ENCODE results near the gene OR6B2. TPM values are rescaled to one million over a fixed set of nuclear protein-coding genes. Genes with fewer than 3 reads are reported as not detected.
"Not testable (repeated sequence)": the region's sequence is repeated elsewhere in the genome, so short reads cannot be mapped to it uniquely, and the experiment has no call there.

Gene OR6B2
- total RNA-seq, 8 experiments from 2014 or later, result 0.18 to 0.56 (median 0.32) TPM; not detected in 4

DNA sequence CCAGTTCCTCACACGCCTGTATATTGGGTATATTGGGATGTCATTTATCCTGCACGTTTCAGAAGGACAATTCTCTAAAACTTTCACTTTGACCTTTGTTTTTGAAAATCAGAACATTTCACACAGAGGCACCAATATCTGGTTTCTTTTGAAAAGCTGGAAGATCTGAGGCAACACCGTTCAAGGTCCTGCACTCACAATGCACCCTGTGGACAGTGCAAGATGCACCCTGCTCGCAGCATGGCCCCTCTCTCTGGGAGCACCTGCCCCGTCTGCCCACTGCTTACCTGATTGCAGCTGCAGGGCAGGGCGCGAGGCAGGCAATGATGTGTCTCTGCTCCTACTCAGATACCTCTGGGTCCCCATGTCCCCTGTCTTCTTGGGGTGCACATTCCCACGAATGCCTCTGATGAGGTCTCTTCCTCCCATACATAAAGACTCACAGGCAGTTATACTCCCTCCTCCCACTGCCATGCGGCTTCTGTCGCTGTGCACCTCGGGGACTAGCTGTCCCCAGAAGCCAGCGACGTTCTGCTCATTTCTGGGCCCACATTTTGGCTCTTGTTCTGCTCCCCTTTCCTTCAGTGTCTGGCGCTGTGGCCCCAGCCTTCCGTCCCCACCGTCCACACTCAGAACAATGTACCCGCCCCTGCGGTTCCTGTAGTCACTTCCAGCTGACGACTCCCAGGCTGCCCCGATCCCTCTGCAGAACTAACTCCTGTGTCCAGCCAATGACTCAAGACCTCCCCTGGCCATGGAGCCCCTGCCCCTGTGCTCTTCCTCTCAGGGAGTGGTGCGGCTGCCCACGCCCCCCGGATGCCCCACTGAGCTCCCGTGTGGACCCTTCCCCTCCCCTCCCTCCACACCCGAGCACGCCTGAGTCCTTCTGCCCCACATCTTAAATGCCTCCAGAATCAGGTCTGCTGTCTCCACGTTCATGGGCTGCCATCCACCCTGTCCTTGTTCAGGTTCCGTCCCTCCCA is 23.2 kb upstream of the OR6B2 start, which contains the start of gene OR6B3:
Gene OR6B3, minus strand, starts transcription at position 349 of the 983 bp plus-strand sequence.
- H3K4me3 ChIP-seq, result no peak within 1 kb of the TSS
- 44 to 100% (median 78%) methylated on average over 1 to 5 of the region's 28 CpGs; no CpG with 5 or more reads in 4 of the 10 experiments for WGBS, 10 experiments
- H3K27ac ChIP-seq, result no peak within 1 kb of the TSS
- ATAC-seq (replicated peaks in 6 of 8), result no peak
- H3K4me1 ChIP-seq (replicated peaks in 1 of 2), result no peaks in the 10 kb centered on the region
- in situ Hi-C loops (cut with MboI; ENCODE audit: low pct_unique_long_range_greater_than_20kb in 2 of 9, low sequenced_read_pairs in 9 of 9, unreplicated experiment in 9 of 9), result loop anchor here in 4 of 9 experiments (10.0 to 25.0 kb wide), 2 partner anchors 91 to 384 kb away; partner anchors contain the start of genes GPC1 (in 3 of the 4) and OTOS (in 1 of the 4)

DNA sequence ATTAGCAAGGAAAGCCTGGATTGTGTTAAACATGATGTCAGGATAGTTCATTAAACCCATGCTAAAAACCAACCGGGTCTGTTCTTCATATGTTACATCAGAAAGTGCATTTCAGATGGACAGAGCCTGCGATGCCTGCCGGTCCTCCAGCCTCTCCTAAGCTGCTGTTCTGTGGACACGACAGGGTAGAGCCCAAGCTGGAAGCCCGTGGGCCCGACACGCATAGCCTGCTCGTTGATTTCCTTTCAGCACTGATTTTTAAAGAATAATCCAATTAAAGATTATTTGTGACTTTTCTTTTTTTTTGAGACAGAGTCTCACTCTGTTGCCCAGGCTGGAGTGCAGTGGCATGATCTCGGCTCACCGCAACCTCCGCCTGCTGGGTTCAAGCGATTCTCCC is 22.3 kb upstream of the OR6B2 start:
- Histone ChIP-seq H3K4me1 (replicated peaks in 1 of 2) (no peaks in the 10 kb centered on the region), H3K27ac (no peak overlapping the region), H3K4me3 (no peak overlapping the region)
- in situ Hi-C loops (cut with MboI; ENCODE audit: low pct_unique_long_range_greater_than_20kb in 2 of 9, low sequenced_read_pairs in 9 of 9, unreplicated experiment in 9 of 9), result loop anchor here in 4 of 9 experiments (10.0 to 25.0 kb wide), 2 partner anchors 92 to 385 kb away; partner anchors contain the start of genes GPC1 (in 3 of the 4) and OTOS (in 1 of the 4)
- 0 to 87% (median 70%) methylated on average over 2 to 10 of the region's 12 CpGs for WGBS, 10 experiments
- no peak for ATAC-seq (replicated peaks in 6 of 8)

DNA sequence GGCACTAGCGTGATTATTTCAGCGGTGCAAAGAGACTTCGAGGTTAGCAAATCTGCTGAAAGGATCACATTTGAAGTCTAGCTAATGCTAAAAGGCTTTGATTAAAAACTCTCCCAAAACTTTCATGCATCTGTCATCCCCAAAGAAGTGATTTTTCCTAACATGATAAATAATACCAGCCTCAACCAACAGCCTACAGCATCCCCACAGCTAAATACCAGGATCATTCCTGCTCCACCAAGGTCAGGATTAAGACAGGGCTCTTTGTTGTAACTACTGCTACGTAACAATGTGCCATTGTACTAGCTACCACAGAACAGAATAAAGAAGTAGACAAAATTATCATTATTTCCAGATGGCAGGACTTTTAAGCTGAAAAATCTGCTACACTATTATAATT is 21.5 kb upstream of the OR6B2 start:
- H3K27ac ChIP-seq, result no peak overlapping the region
- in situ Hi-C loops (cut with MboI; ENCODE audit: low pct_unique_long_range_greater_than_20kb in 2 of 9, low sequenced_read_pairs in 9 of 9, unreplicated experiment in 9 of 9), result loop anchor here in 4 of 9 experiments (10.0 to 25.0 kb wide), 2 partner anchors 93 to 386 kb away; partner anchors contain the start of genes GPC1 (in 3 of the 4) and OTOS (in 1 of the 4)
- peak in 1 of 8 experiments; percentile 48 for ATAC-seq (replicated peaks in 6 of 8)

DNA sequence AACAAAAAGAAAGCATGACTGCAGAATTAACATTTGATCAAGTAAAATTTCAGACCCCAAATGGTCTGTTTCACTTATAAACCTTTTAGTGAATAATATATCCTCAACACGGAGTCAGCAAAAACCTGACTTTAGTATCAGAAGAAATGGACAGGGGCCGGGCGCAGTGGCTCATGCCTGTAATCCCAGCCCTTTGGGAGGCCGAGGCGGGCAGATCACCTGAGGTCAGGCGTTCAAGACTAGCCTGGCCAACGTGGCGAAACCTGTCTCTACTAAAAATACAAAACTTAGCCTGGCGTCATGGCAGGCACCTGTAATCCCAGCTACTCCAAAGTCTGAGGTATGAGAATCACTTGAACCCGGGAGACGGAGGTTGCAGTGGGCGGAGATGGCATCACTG is 20.0 kb upstream of the OR6B2 start:
- in situ Hi-C loops (cut with MboI; ENCODE audit: low pct_unique_long_range_greater_than_20kb in 2 of 9, low sequenced_read_pairs in 9 of 9, unreplicated experiment in 9 of 9), result loop anchor here in 4 of 9 experiments (10.0 to 25.0 kb wide), 2 partner anchors 95 to 387 kb away; partner anchors contain the start of genes GPC1 (in 3 of the 4) and OTOS (in 1 of the 4)
- no peaks in the 10 kb centered on the region for H3K4me1 ChIP-seq (replicated peaks in 1 of 2)
- H3K4me3 ChIP-seq, result no peak overlapping the region
- H3K27ac ChIP-seq, result no peak overlapping the region
- ATAC-seq (replicated peaks in 6 of 8), result no peak
- 50 to 90% (median 74%) methylated on average over 3 to 12 of the region's 12 CpGs for WGBS, 10 experiments

More for the DNA sequence above, 21.5 kb upstream of the OR6B2 start:
- Histone ChIP-seq H3K4me3 (no peak overlapping the region), H3K4me1 (replicated peaks in 1 of 2) (no peaks in the 10 kb centered on the region)
- WGBS, 10 experiments, result 0 to 93% (median 40%) methylated on average over 1 to 4 of the region's 4 CpGs; no CpG with 5 or more reads in 1 of the 10 experiments

DNA sequence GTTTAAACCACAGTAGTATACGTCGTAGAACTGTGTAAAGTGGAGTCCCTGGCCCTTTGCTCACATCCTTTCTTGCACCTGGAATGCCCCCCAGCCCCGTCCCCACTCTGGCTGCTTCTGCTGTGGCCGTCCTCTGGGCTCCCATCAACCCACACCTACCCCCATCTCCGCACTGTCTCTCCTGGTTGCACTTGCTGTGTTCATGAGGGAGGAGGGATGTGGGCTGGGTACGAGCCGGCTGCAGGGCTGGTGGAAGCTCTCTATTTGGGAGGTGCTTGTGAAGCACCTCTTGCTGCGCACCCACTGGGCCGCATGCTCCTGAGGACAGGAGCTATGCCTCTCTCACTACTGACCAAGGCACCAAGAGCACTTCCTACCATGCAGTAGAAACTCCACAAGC is 18.0 kb upstream of the OR6B2 start:
- H3K27ac ChIP-seq, result no peak overlapping the region

DNA sequence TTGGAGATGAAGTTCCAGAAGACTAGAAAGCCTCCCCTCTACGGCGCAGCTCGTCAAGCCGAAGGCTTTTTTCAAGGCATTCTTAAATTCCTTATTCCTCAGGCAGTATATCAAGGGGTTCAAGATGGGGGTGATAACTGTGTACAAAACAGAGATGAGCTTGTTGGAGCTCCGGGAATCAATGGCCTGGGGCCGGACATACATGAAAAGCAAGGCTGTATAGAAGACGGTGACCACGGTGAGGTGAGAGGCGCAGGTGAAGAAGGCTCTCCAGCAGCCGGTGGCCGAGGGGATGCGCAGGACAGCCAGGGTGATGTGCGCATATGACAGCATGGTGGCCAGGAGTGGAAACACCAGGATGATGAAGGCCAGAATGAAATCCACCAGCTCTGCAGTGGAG is 14.9 kb upstream of the OR6B2 start:
- in situ Hi-C loops (cut with MboI; ENCODE audit: low pct_unique_long_range_greater_than_20kb in 2 of 9, low sequenced_read_pairs in 9 of 9, unreplicated experiment in 9 of 9), result no loop called here
- H3K27ac ChIP-seq, result no peak overlapping the region
- WGBS, 10 experiments, result 40 to 100% (median 89%) methylated on average over 1 to 6 of the region's 13 CpGs; no CpG with 5 or more reads in 3 of the 10 experiments
- H3K4me3 ChIP-seq, result no peak overlapping the region
- no peaks in the 10 kb centered on the region for H3K4me1 ChIP-seq (replicated peaks in 1 of 2)
- ATAC-seq (replicated peaks in 6 of 8), result no peak

More for the DNA sequence above, 18.0 kb upstream of the OR6B2 start:
- no peaks in the 10 kb centered on the region for H3K4me1 ChIP-seq (replicated peaks in 1 of 2)
- in situ Hi-C loops (cut with MboI; ENCODE audit: low pct_unique_long_range_greater_than_20kb in 2 of 9, low sequenced_read_pairs in 9 of 9, unreplicated experiment in 9 of 9), result no loop called here
- no peak overlapping the region for H3K4me3 ChIP-seq
- WGBS, 10 experiments, result 20 to 100% (median 60%) methylated on average over 2 to 8 of the region's 9 CpGs; no CpG with 5 or more reads in 5 of the 10 experiments
- ATAC-seq (replicated peaks in 6 of 8), result no peak

DNA sequence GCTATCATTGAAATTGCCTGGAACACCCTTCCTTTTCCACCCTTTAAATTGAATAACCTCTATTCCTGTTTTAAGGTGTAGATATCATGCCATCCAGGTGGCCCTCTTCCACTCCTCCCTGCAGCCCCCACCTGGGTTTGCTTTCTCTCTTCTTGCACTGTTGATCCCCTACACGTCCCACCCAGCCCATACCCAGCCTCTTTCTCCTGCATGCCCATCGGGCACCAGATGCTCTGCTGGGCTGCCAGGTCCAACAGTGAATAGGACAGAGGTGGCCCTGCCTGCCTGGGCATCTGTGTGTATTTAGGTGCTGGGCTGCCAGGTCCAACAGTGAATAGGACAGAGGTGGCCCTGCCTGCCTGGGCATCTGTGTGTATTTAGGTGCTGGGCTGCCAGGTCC is 13.9 kb upstream of the OR6B2 start:
- H3K4me1 ChIP-seq (replicated peaks in 1 of 2); ATAC-seq (replicated peaks in 6 of 8); in situ Hi-C loops (cut with MboI; ENCODE audit: low pct_unique_long_range_greater_than_20kb in 2 of 9, low sequenced_read_pairs in 9 of 9, unreplicated experiment in 9 of 9); H3K27ac ChIP-seq; H3K4me3 ChIP-seq: not testable (repeated sequence)
- no CpG with 5 or more reads among the region's 2 CpGs for WGBS, 10 experiments

DNA sequence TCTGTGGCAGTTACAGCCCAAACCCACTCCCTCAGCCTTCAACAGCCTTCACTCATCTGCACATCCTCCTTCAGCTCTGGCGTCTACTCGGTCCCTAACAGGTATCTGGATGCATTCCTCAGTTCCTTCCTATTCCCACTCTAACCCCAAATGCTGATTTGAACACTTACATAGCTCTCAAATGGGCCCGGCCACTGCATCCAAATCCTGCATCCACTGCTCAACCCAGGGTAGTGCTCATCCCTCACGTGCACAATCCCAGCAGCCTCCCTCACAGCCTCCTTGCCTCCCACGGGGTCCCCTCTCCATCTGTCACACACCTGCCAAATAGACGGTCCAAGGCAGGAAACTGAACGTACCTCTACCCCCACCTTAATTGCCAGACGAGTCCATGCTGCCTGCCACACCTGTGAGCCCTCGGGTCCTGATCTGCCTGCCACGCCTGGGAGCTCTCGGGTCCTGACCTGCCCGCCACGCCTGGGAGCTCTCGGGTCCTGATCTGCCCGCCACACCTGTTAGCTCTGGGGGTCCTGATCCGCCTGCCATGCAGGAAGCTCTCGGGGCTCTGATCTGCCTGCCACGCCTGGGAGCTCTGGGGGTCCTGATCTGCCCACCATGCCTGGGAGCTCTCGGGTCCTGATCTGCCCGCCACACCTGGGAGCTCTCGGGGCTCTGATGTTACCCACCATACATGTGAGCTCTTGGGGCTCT is 13.2 kb upstream of the OR6B2 start:
- 20 to 77% (median 72%) methylated on average over 1 to 7 of the region's 21 CpGs; no CpG with 5 or more reads in 4 of the 10 experiments for WGBS, 10 experiments
- in situ Hi-C loops (cut with MboI; ENCODE audit: low pct_unique_long_range_greater_than_20kb in 2 of 9, low sequenced_read_pairs in 9 of 9, unreplicated experiment in 9 of 9), result no loop called here
- no peak overlapping the region for H3K4me3 ChIP-seq
- no peak for ATAC-seq (replicated peaks in 6 of 8)
- no peak overlapping the region for H3K27ac ChIP-seq
- no peaks in the 10 kb centered on the region for H3K4me1 ChIP-seq (replicated peaks in 1 of 2)

DNA sequence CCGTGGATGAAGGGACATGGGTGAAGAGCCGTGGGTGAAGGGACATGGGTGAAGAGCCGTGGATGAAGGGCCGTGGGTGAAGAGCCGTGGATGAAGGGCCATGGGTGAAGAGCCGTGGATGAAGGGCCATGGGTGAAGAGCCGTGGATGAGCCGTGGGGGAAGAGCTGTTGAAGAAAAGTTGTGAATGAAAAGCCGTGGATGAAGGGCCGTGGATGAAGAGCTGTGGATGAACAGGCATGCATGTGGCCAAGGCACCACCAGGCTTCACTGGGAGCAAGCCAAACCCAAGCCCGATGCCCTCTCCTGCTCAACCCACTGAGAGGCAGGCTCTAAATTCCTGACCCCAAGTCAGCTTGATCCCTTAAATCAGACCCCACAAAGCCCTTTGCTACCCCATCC is 12.5 kb upstream of the OR6B2 start:
- Histone ChIP-seq H3K27ac (no peak overlapping the region), H3K4me1 (replicated peaks in 1 of 2) (no peaks in the 10 kb centered on the region), H3K4me3 (no peak overlapping the region)
- ATAC-seq (replicated peaks in 6 of 8), result no peak
- 0 to 73% (median 34%) methylated on average over 1 to 3 of the region's 11 CpGs; no CpG with 5 or more reads in 6 of the 10 experiments for WGBS, 10 experiments
- in situ Hi-C loops (cut with MboI; ENCODE audit: low pct_unique_long_range_greater_than_20kb in 2 of 9, low sequenced_read_pairs in 9 of 9, unreplicated experiment in 9 of 9), result no loop called here

DNA sequence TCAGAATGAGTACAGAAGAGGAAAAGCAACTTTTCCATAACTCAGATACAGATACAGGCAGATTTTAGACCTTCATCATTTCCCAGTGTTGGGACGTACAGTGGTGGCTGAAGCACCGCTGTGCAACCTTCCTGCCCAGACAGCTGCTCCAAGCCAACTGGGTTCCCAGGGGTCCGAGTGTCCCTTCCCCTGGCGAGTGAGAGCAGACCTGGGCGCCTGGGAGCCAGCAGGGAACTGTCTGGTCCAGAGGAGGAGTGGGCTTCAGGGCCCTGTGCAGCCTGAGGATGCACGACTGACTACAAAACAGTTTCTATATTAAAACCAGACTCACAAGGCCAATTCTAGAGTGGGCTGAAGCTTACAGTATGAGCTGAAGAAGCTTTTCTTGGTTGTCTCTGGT is 11.1 kb upstream of the OR6B2 start:
- in situ Hi-C loops (cut with MboI; ENCODE audit: low pct_unique_long_range_greater_than_20kb in 2 of 9, low sequenced_read_pairs in 9 of 9, unreplicated experiment in 9 of 9), result no loop called here
- no peak for ATAC-seq (replicated peaks in 6 of 8)
- no peaks in the 10 kb centered on the region for H3K4me1 ChIP-seq (replicated peaks in 1 of 2)
- no peak overlapping the region for H3K27ac ChIP-seq
- WGBS, 10 experiments, result 0 to 100% (median 60%) methylated on average over 1 to 5 of the region's 6 CpGs; no CpG with 5 or more reads in 3 of the 10 experiments
- H3K4me3 ChIP-seq, result no peak overlapping the region

DNA sequence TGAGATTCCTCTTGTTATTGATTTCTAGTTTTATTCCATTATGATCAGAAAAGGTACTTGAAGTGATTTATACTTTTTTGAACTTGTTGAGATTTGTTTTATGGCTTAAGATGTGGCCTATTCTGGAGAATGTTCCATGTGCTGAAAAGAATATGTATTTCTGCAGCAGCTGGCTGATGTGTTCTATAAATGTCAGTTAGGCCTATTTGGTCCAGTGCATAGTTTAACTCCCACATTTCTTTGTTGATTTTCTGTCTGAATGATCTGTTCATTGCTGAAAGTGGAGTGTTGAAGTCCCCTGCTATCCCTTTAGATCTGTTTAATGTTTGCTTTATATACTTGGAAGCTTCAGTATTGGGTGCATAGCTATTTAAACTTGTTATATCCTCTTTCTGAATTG is 7.1 kb upstream of the OR6B2 start:
- Histone ChIP-seq H3K4me3 (no peak overlapping the region), H3K27ac (no peak overlapping the region), H3K4me1 (replicated peaks in 1 of 2) (no peaks in the 10 kb centered on the region)
- in situ Hi-C loops (cut with MboI; ENCODE audit: low pct_unique_long_range_greater_than_20kb in 2 of 9, low sequenced_read_pairs in 9 of 9, unreplicated experiment in 9 of 9), result no loop called here
- ATAC-seq (replicated peaks in 6 of 8), result no peak

DNA sequence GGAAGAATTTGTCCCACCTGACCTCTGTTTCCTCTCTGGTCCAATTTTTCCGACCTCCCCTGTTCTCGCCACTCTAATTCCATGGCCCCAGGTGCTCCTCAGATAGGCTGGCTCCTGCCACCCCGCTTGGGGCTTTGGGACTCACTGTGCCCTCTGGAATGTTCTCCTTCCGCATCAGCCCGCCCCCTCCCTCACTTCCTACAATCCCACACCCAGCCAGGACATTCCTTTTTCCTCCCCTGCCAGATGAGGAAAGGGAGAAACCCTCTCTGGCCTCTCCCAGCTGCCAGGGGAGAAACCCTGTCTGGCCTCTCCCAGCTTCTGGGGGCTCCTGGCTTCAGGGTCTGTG is 3.1 kb upstream of the OR6B2 start:
- in situ Hi-C loops (cut with MboI; ENCODE audit: low pct_unique_long_range_greater_than_20kb in 2 of 9, low sequenced_read_pairs in 9 of 9, unreplicated experiment in 9 of 9), result no loop called here
- H3K4me3 ChIP-seq, result no peak overlapping the region
- WGBS, 10 experiments, result 14 to 43% (median 19%) methylated on average over 1 to 3 of the region's 5 CpGs; no CpG with 5 or more reads in 7 of the 10 experiments
- H3K4me1 ChIP-seq (replicated peaks in 1 of 2), result no peaks in the 10 kb centered on the region
- ATAC-seq (replicated peaks in 6 of 8), result peak in 2 of 8 experiments; percentile 31 to 32
- H3K27ac ChIP-seq, result no peak overlapping the region

All from motor neuron (in vitro differentiated cells).